Measurements from ENCODE around the gene HYAL2.

The HYAL2 gene

GRCh38 chr3:50353245-50354004 lies 30.9 kb upstream of the HYAL2 start:
- no peak for TF ChIP-seq CTCF (IDR thresholded peaks at IDR 0.05; ENCODE audit: insufficient read depth, low read length, missing control alignments)
- DNase-seq (ENCODE audit: low read depth, low spot score), result no peak
- ChIA-PET CTCF (interaction anchor here (0.7 to 16.7 kb wide), 7 partner anchors 10 to 258 kb away, joined by 3 to 473 read pairs (median 4); partner anchors contain the start of genes CISH, RASSF1 and ZMYND10), POLR2A (interaction anchor here (0.6 to 1.0 kb wide), 3 partner anchors 8 to 218 kb away, joined by 3 to 4 read pairs (median 3); partner anchors contain the start of gene ZMYND10)
- H3K4me3 ChIP-seq (ENCODE audit: low read depth, low read length), result no peak overlapping the region

- no peak overlapping the region for H3K4me3 ChIP-seq (ENCODE audit: low read depth, low read length)
- ChIA-PET CTCF (interaction anchor here (0.7 to 16.7 kb wide), 6 partner anchors 9 to 259 kb away, joined by 3 to 473 read pairs (median 4); partner anchors contain the start of genes CISH, RASSF1 and ZMYND10), POLR2A (interaction anchor here (0.6 kb wide), 1 partner anchor 10 kb away, joined by 3 read pairs; no protein-coding TSS in a partner anchor)
- no peak for DNase-seq (ENCODE audit: low read depth, low spot score)
- TF ChIP-seq CTCF (IDR thresholded peaks at IDR 0.05; ENCODE audit: insufficient read depth, low read length, missing control alignments), result peak; percentile 16
These were observed 30.2 kb upstream of the HYAL2 start for GRCh38 chr3:50352781-50353180.

GRCh38 chr3:50351323-50351697 lies 28.8 kb upstream of the HYAL2 start:
- no peak for DNase-seq (ENCODE audit: low read depth, low spot score)
- no peak for TF ChIP-seq CTCF (IDR thresholded peaks at IDR 0.05; ENCODE audit: insufficient read depth, low read length, missing control alignments)
- peak overlapping the region; percentile 99 for H3K4me3 ChIP-seq (ENCODE audit: low read depth, low read length)
- POLR2A ChIA-PET, result interaction anchor here (1.2 to 1.8 kb wide), 2 partner anchors 13 to 264 kb away, joined by 3 to 10 read pairs; no protein-coding TSS in a partner anchor
- CTCF ChIA-PET, result interaction anchor here (1.4 to 16.7 kb wide), 4 partner anchors 9 to 264 kb away, joined by 3 to 473 read pairs (median 28); partner anchors contain the start of gene MAPKAPK3

- CTCF ChIA-PET, result interaction anchor here (0.7 to 16.7 kb wide), 9 partner anchors 8 to 264 kb away, joined by 3 to 473 read pairs (median 6); partner anchors contain the start of genes MAPKAPK3 and RASSF1
- POLR2A ChIA-PET, result interaction anchor here (0.6 to 1.8 kb wide), 8 partner anchors 9 to 265 kb away, joined by 3 to 10 read pairs (median 3); partner anchors contain the start of genes HEMK1, RASSF1 and TMEM115
- peak; percentile 55 for DNase-seq (ENCODE audit: low read depth, low spot score)
- H3K4me3 ChIP-seq (ENCODE audit: low read depth, low read length), result peak within 1 kb of the TSS; percentile 99
- TF ChIP-seq CTCF (IDR thresholded peaks at IDR 0.05; ENCODE audit: insufficient read depth, low read length, missing control alignments), result no peak
These were observed 28.2 kb upstream of the HYAL2 start, which contains the start of the genes CYB561D2 and NPRL2 for GRCh38 chr3:50350527-50351322. CYB561D2 (plus strand) TSS chr3:50350862; CDS start chr3:50351434, 572 bp downstream. NPRL2 (minus strand) TSS chr3:50350775; CDS start chr3:50350652, 123 bp downstream.

GRCh38 chr3:50350213-50350526 lies 27.6 kb upstream of the HYAL2 start:
- ChIA-PET CTCF (interaction anchor here (0.7 to 16.7 kb wide), 7 partner anchors 9 to 265 kb away, joined by 3 to 473 read pairs (median 7); partner anchors contain the start of genes MAPKAPK3 and RASSF1), POLR2A (interaction anchor here (0.6 to 1.8 kb wide), 7 partner anchors 10 to 266 kb away, joined by 3 to 10 read pairs (median 3); partner anchors contain the start of genes HEMK1 and RASSF1)
- peak overlapping the region; percentile 99 for H3K4me3 ChIP-seq (ENCODE audit: low read depth, low read length)
- DNase-seq (ENCODE audit: low read depth, low spot score), result no peak
- TF ChIP-seq CTCF (IDR thresholded peaks at IDR 0.05; ENCODE audit: insufficient read depth, low read length, missing control alignments), result no peak

All from AG04449 (cell line).